Liver (tissue), 9 donors: Measurements from ENCODE around the gene CDH23. TPM values are rescaled to one million over a fixed set of nuclear protein-coding genes. Genes with fewer than 3 reads are reported as not detected.

ENCODE experiments used
- DNase-seq: peaks from one replicate; pipeline ENCODE4 v3.0.0-alpha.2; 2017; ENCODE audit warnings: low spot score
- H3K27ac ChIP-seq, 2 donors: one replicate each; pipeline ENCODE4 v1.7.0; 2013; ENCODE audit warnings: inconsistent platforms in 2 of 2, low read length in 2 of 2, control low read depth in 1 of 2, low read depth in 1 of 2, mild to moderate bottlenecking in 1 of 2
- H3K27me3 ChIP-seq, 4 donors: one replicate each; pipeline versions ENCODE4 v1.6.1 to v1.7.0; 2013; ENCODE audit warnings: low read length in 3 of 4, inconsistent platforms in 1 of 4, mild to moderate bottlenecking in 1 of 4, moderate library complexity in 1 of 4; ENCODE audit not compliant: control insufficient read depth in 4 of 4, insufficient read depth in 4 of 4
- H3K36me3 ChIP-seq, 4 donors: one replicate each; pipeline versions ENCODE4 v1.6.1 to v1.7.0; 2013; ENCODE audit warnings: low read length in 3 of 4, mild to moderate bottlenecking in 3 of 4, low read depth in 1 of 4, moderate library complexity in 1 of 4; ENCODE audit not compliant: control insufficient read depth in 4 of 4, insufficient read depth in 3 of 4
- H3K4me1 ChIP-seq, 4 donors: one replicate each; pipeline versions ENCODE4 v1.6.1 to v1.7.0; 2013; ENCODE audit warnings: low read length in 3 of 4, mild to moderate bottlenecking in 3 of 4, moderate library complexity in 1 of 4; ENCODE audit not compliant: control insufficient read depth in 4 of 4, insufficient read depth in 4 of 4
- H3K4me3 ChIP-seq, 3 donors: one replicate each; pipeline versions ENCODE4 v1.6.1 to v1.7.0; 2013; ENCODE audit warnings: low read length in 3 of 3, control low read depth in 1 of 3, low read depth in 1 of 3, mild to moderate bottlenecking in 1 of 3
- H3K9ac ChIP-seq, 2 donors: one replicate each; pipeline ENCODE4 v1.7.0; 2013; ENCODE audit warnings: low read length in 2 of 2, mild to moderate bottlenecking in 2 of 2, moderate library complexity in 2 of 2, control low read depth in 1 of 2, low read depth in 1 of 2
- H3K9me3 ChIP-seq, 4 donors: one replicate each; pipeline versions ENCODE4 v1.6.1 to v1.7.0; 2013; ENCODE audit warnings: low read length in 3 of 4; ENCODE audit not compliant: control insufficient read depth in 4 of 4
- EGR1 ChIP-seq, 2 donors: IDR thresholded peaks; 2 replicates each; pipeline ENCODE4 v1.6.1; 2016 to 2018; ENCODE audit warnings: antibody characterized with exemption in 2 of 2, low read depth in 2 of 2
- FOXA1 ChIP-seq: IDR thresholded peaks from 2 replicates; pipeline ENCODE4 v1.6.1; 2016; ENCODE audit warnings: antibody characterized with exemption
- FOXA2 ChIP-seq: IDR thresholded peaks from 2 replicates; pipeline ENCODE4 v1.6.1; 2016; ENCODE audit warnings: antibody characterized with exemption
- GABPA ChIP-seq, 2 donors: IDR thresholded peaks in 1 of 2; conservative IDR thresholded peaks in 1 of 2; 2 replicates each; pipeline ENCODE4 v1.6.1; 2016; ENCODE audit warnings: antibody characterized with exemption in 2 of 2, mild to moderate bottlenecking in 1 of 2, moderate library complexity in 1 of 2
- HNF4A ChIP-seq, 2 donors: conservative IDR thresholded peaks; 2 replicates each; pipeline ENCODE4 v1.6.1; 2016; ENCODE audit warnings: antibody characterized with exemption in 2 of 2, mild to moderate bottlenecking in 2 of 2
- HNF4G ChIP-seq: IDR thresholded peaks from 2 replicates; pipeline ENCODE4 v1.6.1; 2016; ENCODE audit warnings: antibody characterized with exemption
- JUND ChIP-seq, 2 donors: IDR thresholded peaks; 2 replicates each; pipeline ENCODE4 v1.6.1; 2016; ENCODE audit warnings: antibody characterized with exemption in 2 of 2
- NR2F2 ChIP-seq: IDR thresholded peaks from 2 replicates; pipeline ENCODE4 v1.6.1; 2016; ENCODE audit warnings: antibody characterized with exemption
- RAD21 ChIP-seq, 2 donors: IDR thresholded peaks; 2 replicates each; pipeline ENCODE4 v1.6.1; 2016; ENCODE audit warnings: antibody characterized with exemption in 2 of 2, mild to moderate bottlenecking in 2 of 2
- RXRA ChIP-seq, 2 donors: IDR thresholded peaks; 2 replicates each; pipeline ENCODE4 v1.6.1; 2017 to 2018; ENCODE audit warnings: antibody characterized with exemption in 2 of 2, mild to moderate bottlenecking in 1 of 2
- SP1 ChIP-seq: IDR thresholded peaks from 2 replicates; pipeline ENCODE4 v1.6.1; 2018; ENCODE audit warnings: antibody characterized with exemption, mild to moderate bottlenecking
- TAF1 ChIP-seq: conservative IDR thresholded peaks from 2 replicates; pipeline ENCODE4 v1.6.1; 2016; ENCODE audit warnings: antibody characterized with exemption, mild to moderate bottlenecking
- YY1 ChIP-seq: IDR thresholded peaks from 2 replicates; pipeline ENCODE4 v1.6.1; 2016; ENCODE audit warnings: antibody characterized with exemption, mild to moderate bottlenecking
- WGBS: extraction: QIAGEN DNeasy Blood & Tissue Kit; methylation state at CpG from one replicate; pipeline ENCODE4 v1.1.7; 2013; 5-methylcytosine and 5-hydroxymethylcytosine counted together
- polyA plus RNA-seq, 2 donors: library from polyadenylated mRNA; stranded (reverse) in 1 of 2; unstranded in 1 of 2; fragments of 200-250 nt in 1 of 2; fragments of >200 nt in 1 of 2; fragmentation: Nextera tagmentation in 1 of 2; extraction: Ambion mirVana in 1 of 2; gene quantifications; one replicate each; pipeline versions ENCODE4 v1.2.1 to v1.2.3, GENCODE V29; 2013 to 2015
- total RNA-seq, 2 donors: library from RNA; depleted of rRNA; stranded (reverse); fragments of >200 nt; gene quantifications; one replicate each; pipeline ENCODE4 v1.2.3, GENCODE V29; 2014
- TF ChIP-seq, protein P1 (sequence below): IDR thresholded peaks from 2 replicates; pipeline ENCODE4 v1.6.1; 2016; ENCODE audit warnings: antibody characterized with exemption
- TF ChIP-seq, protein P2 (sequence below): fragments of 150-350 bp; IDR thresholded peaks from 2 replicates; pipeline ENCODE4 v1.5.1; 2017; ENCODE audit warnings: improper control_type of control experiment, low read depth, low read length; ENCODE audit not compliant: missing input control
- TF ChIP-seq, protein P3 (sequence below): IDR thresholded peaks from 2 replicates; pipeline ENCODE4 v1.6.1; 2016; ENCODE audit warnings: antibody characterized with exemption, mild to moderate bottlenecking
- donor health status: healthy.
- donor health status: healthy.
- donor health status: healthy.
- donor health status: healthy.
- donor health status: healthy.

Gene CDH23
- total and polyA plus RNA-seq, 4 donors = 1.5 to 4.7 (median 3.4) TPM

DNA sequence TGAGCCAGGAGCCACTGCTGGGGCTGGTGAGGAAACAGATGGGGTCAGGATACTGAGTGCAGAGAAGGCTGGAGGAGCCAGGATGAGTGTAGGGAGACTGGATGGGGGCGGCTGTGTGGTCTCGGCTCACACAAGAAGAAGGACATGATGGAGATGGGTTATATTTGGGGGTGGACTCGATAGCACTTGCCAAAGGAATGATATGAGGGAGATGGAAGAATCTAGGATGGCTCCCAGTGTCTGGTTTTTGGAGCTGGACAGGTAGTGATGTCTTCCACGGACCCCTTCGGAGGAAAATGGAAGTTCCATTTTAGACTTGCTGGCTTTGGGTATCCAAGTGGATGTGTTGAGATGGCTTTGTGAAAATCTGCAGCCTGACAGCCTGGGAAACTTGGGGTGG, 83.9 kb downstream of the CDH23 start:
- TF ChIP-seq SP1 (no peak), NR2F2 (no peak), RXRA (IDR thresholded peaks at IDR 0.05) (no peak)
- Histone ChIP-seq H3K4me1 (peaks cover 0 to 4% (median 3%) of the 10 kb centered on the region in 4 donors), H3K36me3 (no peaks in the 10 kb centered on the region), H3K27me3 (no peaks in the 10 kb centered on the region), H3K9ac (no peak overlapping the region), H3K27ac (no peak overlapping the region), H3K9me3 (no peaks in the 10 kb centered on the region), H3K4me3 (no peak overlapping the region)
- no peak for DNase-seq
- WGBS = 81% methylated on average over 5 of the region's 5 CpGs

DNA sequence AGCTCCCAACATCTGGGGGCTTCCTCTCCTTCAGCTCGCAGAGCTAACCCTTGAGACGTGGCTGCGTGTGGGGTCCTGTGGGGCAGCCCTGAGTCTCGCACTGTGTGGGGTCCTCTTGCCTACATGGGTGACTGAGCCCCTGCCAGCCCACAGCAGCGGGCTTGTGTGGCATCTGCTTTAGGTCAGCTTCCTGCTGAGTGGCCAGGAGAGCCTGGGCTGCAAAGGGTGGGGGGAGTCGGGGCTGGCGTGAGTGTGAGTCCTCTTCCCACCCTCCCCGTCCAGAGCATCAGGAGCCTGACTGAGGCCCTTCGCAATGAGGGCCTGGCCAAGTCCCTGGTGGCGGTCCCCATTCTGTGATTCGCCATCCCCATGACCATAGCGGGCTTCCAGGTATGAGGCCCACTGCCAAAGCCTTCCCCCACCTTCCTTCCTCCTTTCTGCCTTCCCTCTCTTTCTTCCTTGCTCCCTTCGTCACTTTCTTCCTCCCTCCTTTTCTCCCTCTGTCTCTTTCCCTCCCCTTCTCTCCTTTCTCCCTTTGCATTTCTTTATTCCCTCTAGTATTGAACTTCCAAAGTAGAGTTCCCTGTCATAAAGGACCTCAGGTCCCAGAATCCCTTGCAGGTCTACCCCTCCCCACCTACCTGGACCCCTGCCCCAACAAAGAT, 85.2 kb downstream of the CDH23 start:
- no peak overlapping the region for H3K4me3 ChIP-seq
- WGBS = 91% methylated on average over 13 of the region's 13 CpGs

More for the DNA sequence above, 85.2 kb downstream of the CDH23 start:
- H3K4me1 ChIP-seq = no peaks in the 10 kb centered on the region
- no peaks in the 10 kb centered on the region for H3K9me3 ChIP-seq
- no peak overlapping the region for H3K27ac ChIP-seq
- no peak overlapping the region for H3K9ac ChIP-seq
- H3K36me3 ChIP-seq = no peaks in the 10 kb centered on the region
- TF ChIP-seq RAD21 (IDR thresholded peaks at IDR 0.05) = no peak
- TF ChIP-seq, protein P1, sequence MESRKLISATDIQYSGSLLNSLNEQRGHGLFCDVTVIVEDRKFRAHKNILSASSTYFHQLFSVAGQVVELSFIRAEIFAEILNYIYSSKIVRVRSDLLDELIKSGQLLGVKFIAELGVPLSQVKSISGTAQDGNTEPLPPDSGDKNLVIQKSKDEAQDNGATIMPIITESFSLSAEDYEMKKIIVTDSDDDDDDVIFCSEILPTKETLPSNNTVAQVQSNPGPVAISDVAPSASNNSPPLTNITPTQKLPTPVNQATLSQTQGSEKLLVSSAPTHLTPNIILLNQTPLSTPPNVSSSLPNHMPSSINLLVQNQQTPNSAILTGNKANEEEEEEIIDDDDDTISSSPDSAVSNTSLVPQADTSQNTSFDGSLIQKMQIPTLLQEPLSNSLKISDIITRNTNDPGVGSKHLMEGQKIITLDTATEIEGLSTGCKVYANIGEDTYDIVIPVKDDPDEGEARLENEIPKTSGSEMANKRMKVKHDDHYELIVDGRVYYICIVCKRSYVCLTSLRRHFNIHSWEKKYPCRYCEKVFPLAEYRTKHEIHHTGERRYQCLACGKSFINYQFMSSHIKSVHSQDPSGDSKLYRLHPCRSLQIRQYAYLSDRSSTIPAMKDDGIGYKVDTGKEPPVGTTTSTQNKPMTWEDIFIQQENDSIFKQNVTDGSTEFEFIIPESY = no peak
- TF ChIP-seq, protein P2, sequence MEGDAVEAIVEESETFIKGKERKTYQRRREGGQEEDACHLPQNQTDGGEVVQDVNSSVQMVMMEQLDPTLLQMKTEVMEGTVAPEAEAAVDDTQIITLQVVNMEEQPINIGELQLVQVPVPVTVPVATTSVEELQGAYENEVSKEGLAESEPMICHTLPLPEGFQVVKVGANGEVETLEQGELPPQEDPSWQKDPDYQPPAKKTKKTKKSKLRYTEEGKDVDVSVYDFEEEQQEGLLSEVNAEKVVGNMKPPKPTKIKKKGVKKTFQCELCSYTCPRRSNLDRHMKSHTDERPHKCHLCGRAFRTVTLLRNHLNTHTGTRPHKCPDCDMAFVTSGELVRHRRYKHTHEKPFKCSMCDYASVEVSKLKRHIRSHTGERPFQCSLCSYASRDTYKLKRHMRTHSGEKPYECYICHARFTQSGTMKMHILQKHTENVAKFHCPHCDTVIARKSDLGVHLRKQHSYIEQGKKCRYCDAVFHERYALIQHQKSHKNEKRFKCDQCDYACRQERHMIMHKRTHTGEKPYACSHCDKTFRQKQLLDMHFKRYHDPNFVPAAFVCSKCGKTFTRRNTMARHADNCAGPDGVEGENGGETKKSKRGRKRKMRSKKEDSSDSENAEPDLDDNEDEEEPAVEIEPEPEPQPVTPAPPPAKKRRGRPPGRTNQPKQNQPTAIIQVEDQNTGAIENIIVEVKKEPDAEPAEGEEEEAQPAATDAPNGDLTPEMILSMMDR = no peak
- no peak for TF ChIP-seq HNF4A (conservative IDR thresholded peaks at IDR 0.05)
- TF ChIP-seq GABPA (IDR thresholded peaks at IDR 0.05 in 1 of 2, conservative IDR thresholded peaks at IDR 0.05 in 1 of 2) = no peak
- no peak for TF ChIP-seq EGR1 (IDR thresholded peaks at IDR 0.05; ENCODE audit: low read depth in 2 of 2)
- TF ChIP-seq JUND (IDR thresholded peaks at IDR 0.05) = no peak
- TF ChIP-seq, protein P3, sequence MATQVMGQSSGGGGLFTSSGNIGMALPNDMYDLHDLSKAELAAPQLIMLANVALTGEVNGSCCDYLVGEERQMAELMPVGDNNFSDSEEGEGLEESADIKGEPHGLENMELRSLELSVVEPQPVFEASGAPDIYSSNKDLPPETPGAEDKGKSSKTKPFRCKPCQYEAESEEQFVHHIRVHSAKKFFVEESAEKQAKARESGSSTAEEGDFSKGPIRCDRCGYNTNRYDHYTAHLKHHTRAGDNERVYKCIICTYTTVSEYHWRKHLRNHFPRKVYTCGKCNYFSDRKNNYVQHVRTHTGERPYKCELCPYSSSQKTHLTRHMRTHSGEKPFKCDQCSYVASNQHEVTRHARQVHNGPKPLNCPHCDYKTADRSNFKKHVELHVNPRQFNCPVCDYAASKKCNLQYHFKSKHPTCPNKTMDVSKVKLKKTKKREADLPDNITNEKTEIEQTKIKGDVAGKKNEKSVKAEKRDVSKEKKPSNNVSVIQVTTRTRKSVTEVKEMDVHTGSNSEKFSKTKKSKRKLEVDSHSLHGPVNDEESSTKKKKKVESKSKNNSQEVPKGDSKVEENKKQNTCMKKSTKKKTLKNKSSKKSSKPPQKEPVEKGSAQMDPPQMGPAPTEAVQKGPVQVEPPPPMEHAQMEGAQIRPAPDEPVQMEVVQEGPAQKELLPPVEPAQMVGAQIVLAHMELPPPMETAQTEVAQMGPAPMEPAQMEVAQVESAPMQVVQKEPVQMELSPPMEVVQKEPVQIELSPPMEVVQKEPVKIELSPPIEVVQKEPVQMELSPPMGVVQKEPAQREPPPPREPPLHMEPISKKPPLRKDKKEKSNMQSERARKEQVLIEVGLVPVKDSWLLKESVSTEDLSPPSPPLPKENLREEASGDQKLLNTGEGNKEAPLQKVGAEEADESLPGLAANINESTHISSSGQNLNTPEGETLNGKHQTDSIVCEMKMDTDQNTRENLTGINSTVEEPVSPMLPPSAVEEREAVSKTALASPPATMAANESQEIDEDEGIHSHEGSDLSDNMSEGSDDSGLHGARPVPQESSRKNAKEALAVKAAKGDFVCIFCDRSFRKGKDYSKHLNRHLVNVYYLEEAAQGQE = no peak
- TF ChIP-seq HNF4G = no peak
- TF ChIP-seq TAF1 = no peak
- TF ChIP-seq FOXA2 = no peak
- no peak for TF ChIP-seq RXRA (IDR thresholded peaks at IDR 0.05)
- no peak for TF ChIP-seq FOXA1
- no peak for TF ChIP-seq YY1
- H3K27me3 ChIP-seq = no peaks in the 10 kb centered on the region
- no peak for DNase-seq
